ENCODE measurements around the gene SUPT20HL2.
"Not testable (repeated sequence)": the region's sequence is repeated elsewhere in the genome, so short reads cannot be mapped to it uniquely, and the experiment has no call there.

Gene SUPT20HL2

DNA sequence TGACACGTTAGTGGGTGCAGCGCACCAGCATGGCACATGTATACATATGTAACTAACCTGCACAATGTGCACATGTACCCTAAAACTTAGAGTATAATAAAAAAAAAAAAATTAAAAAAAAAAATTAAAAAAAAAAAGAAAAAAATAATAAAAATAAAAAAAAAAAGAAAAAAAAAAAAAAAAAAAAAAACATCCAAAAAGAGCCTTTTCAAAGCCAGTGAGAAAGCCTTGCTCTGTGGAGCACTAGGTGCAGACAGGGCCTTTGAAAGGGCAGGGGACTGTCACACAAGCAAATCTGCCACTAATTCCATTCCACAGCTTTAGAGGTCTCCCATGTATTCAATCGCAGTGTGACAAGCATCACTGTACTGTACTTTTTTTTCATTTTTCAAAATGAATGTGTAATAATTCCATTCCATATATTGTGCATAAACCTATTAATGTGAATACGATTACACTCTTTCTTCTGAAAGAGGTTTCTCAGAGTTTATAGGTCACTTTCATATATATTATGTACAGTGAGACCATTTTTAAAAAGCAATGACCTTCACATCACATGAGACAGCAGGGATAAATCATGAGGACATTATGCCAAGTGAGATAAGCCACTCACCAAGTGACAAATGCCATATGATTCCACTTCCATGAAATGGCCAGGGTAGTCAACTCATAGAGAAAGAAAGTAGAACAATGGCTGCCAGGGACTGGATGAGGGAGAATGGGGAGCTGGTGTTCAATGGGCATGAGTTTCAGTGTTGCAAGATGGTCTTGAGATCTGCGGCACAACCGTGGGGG, 4.1 kb downstream of the SUPT20HL2 start:
- DNase-seq: not testable (repeated sequence)

DNA sequence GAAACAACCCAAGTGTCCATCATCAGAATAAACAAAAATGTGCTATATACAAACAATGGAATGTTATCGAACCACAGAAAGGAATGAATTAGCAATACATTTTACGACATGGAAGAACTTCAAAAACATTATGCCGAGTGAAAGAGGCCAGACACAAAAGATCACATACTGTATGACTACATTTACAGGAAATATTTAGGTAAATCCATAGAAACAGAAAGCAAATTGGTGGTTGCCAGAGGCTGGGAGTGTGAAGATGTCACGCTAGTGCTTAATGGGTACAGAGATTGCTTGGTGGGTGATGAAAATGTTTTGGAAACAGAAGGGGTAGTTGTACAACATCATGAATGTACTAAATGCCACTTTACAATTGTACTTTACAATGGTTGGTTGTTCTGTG, 5.1 kb downstream of the SUPT20HL2 start:
- DNase-seq: not testable (repeated sequence)

DNA sequence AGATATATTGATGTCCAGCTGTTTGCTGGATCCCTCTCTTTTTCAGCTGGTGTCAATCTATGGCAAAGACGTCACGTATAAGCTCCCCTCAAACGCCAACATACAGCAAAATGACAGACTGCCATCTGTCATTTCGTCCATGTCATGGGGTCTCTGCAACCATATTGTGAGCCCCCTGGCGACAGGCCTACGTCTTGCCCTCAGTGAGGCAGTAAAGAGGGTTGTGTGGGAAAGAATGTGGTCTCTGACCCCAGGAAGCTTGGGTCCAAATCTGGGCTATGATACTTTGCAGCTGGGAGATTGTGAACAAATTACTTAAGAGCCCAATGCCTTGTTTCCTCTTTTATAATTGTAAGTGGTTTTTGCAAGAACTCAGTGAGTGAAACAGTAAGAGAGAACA, 7.4 kb downstream of the SUPT20HL2 start:
- no peak for DNase-seq

DNA sequence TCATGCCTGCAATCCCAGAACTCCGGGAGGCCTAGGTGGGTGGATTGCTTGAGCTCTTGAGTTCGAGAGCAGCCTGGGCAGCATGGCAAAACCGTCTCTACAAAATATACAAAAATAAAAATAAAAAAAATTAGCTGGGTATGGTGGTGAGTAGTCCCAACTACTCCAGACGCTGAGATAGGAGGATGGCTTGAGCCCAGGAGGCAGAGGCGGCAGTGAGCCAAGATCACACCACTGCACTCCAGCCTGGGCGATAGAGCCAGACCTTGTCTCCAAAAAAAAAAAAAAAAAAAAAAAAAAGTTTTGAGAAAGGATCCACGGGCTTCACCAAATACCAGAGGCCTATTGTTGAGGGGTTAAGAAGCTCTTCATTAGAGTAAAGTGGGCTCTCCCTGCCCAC, 8.0 kb downstream of the SUPT20HL2 start:
- DNase-seq: no peak

DNA sequence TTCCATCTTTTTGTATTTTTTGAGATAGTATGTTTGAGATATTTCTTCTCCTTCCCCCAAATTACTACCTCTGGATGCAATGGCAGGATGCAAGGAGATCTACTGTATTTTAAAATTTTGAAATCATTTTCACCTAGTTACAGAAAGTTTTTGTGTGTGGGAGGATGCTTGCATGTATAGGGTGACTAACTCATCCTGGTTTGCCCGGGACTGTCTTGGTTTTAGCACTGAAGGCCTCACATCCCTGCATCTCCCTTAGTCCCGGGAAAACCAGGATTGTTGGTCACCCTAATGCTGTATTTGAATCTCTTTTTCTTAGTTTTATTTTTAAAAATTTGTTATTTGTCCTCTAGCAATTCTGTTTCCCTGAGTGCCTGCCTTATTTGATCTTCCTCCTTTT, 12.1 kb downstream of the SUPT20HL2 start:
- no peak for DNase-seq

DNA sequence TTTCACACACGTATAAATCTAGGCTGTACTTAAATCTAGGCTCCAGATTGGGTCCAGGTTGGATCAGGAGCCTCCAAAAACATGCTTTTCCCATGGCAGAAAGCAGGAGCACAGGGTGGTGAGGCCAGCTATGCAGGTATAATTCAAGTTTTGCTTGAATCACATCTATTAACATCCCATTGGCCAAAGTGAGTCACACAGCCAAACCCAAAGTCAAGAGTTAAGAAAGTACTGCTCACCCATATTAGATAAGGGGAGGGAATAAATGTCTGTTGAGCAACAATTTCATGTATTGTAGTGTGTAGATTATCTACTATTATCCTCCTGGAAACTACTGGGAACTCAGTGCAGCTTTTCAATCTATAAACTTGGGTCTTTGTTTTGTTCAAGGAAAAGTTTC, 12.8 kb downstream of the SUPT20HL2 start:
- DNase-seq: no peak

DNA sequence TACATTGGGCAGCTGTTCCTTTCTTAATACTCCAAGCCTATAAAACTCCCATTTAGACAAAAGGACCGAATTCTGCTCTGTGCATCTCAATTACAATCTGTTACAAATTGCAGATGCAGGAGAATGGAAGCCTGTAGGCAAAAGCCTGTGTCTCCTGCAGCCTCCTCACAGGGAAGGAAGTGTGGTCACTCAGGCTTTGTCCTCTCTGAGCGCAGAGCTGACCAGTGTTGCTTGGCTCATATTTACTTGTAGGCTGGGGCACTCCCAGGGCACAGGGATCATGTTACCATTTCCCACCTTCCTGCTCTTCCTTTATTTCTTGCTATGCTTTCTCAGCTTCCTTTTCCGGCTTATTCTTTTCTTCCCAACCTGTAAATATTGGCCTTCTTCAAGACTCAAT, 15.7 kb downstream of the SUPT20HL2 start:
- no peak for DNase-seq

DNA sequence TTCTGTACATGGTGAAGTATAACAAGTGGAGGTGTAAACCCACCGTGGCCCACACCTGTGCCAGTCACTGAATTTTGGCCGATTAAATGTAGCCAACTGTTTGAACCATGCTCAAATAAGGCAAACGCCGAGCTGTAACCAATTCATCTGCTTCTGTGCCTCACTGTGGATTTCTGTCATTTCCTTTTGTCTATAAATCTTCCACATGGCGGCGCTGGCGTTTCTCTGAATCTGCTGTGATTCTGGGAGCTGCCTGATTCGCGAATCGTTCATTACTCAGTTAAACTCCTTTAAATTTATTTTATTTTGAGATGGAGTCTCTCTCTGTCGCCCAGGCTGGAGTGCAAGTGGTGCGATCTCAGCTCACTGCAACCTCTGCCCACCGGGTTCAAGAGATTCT, 19.2 kb downstream of the SUPT20HL2 start:
- DNase-seq: no peak

DNA sequence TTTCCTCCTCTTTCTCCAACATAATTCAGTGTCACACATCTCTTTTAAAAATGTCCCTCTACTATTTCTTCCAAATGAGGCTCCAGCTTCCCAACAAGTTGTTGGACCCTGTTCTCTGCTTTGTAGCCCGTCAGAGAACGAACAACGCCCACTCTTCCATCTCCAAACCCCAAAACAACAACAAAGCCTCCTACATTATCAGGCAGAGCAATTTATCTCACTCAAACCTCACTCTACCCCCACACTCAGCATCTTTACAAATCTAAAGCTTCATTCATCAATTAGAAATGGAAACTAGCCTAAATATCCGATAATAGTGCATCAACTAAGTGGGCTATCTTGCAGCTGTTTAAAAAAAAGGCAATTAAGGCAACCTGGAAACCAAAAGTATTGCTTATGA, 20.5 kb downstream of the SUPT20HL2 start:
- DNase-seq: no peak

DNA sequence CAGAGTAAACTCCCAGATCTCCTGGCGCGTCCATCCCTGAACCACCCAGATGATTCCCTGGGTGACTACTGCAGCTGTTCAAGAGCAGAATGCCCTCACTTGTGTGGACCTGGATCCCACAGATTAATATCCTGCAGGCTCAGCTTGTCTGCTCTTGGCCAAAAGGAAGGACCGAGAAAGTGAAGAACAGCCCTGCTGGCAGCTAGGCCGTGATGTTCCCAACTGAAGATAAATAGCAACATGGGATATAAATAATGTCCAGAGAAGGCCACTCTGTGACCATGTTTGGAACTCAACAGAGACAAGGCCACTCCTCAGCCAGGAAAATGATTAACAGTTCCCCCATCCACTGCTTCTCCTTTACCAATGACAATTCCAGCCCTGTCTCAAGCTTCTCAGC, 21.5 kb downstream of the SUPT20HL2 start:
- DNase-seq: no peak

DNA sequence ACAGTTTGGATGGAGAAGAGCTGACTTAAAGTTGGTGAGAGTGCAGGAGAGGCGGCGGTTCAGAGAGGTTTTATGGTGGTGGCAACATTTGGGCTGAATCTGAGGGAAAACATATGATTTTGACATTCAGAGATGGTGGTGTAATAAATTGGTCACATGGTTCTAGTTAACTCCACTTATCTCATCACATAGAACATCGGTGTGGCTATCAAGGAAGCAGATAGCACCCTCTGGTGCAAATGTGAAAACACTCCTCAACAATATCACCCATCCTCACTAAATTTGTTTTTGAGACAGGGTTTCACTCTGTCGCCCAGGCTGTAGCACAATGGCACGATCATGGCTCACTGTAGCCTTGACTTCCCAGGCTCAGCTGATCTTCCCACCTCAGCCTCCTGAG, 28.8 kb downstream of the SUPT20HL2 start:
- no peak for DNase-seq

DNA sequence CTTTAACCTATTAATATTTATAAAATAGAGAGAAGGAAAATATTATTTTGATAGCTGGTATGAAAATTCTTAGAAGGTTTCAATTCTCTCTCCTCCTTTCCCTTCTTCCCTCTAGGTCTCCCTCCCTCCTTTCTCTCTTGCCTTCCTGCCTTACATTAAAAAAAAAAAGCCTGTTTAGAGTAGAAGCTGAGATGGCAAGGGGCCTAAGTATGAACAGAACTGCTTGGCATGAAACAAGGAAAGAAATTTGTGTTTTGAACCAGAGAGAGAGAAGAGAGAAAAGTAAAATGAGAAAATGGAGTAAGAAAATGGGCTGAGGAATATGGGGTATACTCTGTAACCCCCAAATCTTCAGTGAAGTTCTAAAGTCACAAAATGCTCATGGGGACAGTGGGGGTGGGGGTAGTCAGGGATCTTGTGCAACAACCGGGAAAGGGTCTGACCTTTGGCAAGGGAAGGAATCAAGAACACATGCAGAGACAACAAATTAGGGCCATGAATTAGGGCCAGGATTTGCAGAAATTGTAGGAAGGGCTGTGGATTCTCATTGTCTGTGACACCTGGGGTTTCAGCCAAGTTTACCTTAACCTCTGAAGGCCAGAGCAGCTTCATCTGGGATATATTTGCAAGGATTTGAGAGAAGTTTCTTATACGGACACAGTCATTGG, 30.6 kb downstream of the SUPT20HL2 start:
- no peak for DNase-seq

DNA sequence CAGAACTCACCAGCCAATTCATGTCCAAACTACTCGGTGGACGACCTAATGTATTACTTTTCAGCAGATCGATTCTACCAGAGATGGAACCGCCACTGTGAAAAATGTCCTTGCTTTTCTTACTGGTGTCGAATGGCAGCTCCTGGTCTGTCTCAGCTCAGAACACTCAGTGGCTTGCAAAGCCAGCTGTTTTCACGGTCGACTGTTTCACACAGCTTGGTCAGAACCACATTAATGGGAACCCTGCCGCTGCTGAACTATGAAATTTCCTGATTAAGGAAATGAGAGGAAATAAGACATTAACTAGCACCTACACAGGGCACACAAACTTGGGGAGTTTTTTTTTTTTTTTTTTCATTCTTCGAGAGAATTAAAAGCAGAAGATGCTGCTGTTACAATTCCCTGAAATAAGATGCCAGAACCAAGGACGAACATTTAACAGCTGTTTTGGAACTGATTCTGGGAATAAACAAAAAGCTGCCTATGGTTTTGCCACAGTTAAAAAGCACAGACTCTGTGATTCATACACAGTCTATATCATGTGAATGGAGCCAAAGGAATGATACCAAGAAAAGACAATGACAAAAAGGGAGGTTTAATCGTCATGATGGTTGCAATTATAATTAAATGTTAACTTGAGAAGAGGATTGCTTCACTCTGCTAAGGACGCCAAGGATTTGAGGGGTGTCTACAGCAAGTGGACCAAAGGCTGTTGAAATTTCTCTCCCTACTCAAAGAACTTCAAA, 31.3 kb downstream of the SUPT20HL2 start:
- no peak for DNase-seq

DNA sequence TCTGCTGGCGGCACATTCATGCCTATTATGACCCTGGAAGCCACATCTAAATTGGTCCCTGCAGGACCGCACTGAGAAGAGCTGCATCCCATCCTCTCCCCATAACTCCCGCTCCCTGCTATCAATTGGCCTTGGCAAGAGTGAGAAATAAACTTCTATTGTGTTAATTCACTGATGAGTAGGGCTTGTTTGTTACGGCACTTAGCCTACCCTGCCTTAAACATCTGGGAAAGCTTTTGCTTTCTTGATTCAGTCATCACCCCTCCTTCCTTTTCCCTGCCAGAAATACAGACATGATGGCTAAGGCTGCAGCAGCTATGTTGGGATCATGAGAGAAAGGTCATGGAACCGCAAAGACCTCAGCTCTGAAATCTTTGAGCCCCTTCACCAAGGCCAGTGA, 36.5 kb downstream of the SUPT20HL2 start:
- DNase-seq: no peak

DNA sequence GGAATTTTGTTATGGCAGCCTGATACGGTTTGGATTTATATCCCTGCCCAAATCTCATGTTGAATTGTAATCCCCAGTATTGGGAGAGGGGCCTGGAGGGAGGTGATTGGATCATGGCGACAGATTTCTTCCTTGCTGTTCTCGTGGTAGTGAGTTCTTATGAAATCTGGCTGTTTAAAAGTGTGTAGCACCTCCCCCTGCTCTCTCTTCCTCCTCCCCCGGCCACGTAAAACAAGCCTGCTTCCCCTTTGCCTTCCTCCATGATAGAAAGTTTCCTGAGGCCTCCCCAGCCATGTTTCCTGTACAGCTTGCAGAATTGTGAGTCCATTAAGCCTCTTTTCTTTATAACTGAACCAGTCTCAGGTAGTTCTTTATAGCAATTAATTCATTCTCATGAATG, 37.9 kb downstream of the SUPT20HL2 start:
- no peak for DNase-seq

DNA sequence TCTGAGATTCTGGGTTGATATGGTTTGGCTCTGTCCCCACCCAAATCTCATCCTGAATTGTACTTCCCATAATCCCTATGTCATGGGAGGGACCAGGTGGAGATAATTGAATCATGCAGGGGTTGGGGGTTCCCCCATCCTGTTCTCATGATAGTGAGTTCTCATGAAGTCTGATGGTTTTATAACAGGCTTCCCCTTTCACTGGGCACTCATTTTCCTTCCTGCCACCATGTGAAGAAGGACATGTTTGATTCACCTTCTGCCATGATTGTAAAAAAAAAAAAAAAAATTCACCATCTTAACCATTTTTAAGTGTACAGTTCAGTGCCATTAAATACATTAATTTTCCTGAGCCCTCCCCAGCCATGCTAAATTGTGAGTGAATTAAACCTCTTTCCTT, 42.6 kb downstream of the SUPT20HL2 start:
- DNase-seq: no peak

DNA sequence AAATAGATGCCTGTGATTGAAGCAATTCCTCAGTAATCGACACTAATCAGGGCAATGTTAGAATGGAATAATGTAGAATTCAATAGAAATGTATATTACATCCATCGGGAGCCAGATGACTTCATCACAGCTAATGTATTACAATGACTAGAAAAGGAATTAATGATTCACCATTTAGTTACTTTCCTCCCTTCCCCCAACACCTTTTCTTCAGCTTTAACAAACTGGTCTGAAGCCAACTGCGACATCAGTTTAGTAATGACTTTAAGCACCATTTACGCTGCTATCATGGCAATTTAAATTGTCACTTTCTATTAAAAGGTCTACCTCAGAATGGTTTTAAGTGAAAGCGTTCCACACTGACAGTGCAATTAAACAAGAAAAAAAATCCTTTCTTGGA, 45.1 kb downstream of the SUPT20HL2 start:
- no peak for DNase-seq

DNA sequence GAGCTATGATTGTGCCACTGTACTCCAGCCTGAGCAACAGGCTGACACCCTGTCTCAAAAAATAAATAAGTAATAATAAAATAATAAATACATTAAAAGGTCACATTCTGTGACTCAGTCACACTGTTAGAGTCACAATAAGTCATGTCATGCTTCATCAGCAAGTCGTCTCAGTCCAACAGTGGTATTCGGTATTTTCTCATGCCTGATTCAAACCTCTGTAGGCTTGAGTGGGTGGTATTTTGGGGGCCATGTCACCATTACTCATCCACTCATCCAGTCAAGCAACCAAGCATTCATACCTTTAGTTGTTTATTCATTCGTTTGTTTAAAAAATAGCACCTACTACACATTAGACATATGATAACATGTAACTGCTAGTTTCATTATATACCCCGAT, 46.9 kb downstream of the SUPT20HL2 start:
- no peak for DNase-seq

DNA sequence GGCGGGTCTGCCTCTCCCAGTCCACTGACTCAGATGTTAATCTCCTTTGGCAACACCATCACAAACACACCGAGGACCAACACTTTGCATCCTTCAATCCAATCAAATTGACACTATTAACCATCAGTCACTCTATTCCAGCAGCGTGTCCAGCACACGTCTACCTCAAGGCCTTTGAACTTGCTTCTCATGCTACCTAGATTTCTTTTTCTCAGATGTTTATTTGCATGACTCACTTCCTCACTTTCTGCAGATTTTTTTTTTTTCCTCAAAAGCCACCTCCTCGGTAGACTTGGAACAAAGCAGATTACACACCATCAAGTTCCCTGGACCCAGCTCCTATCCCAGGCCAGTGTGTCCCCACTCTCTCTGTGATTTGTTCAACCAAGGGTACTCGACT, 49.5 kb downstream of the SUPT20HL2 start:
- DNase-seq: no peak

DNA sequence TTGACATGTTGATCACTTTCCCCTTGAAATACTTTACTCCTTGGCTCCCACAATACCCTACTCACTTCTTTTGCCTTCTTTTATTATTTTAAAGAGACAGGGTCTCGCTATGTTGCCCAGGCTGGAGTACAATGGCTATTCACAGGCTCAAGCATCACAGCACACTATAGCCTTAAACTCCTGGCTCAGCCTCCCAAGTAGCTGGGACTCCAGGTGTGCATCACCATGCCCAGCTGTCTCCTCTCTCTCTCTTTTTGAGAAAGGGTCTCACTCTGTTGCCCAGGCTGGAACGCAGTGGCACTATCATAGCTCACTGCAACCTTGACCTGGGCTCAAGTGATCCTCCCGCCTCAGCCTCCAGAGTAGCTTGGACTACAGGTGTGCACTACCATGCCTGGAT, 51.6 kb downstream of the SUPT20HL2 start:
- DNase-seq: no peak
